ENCODE measurements around the gene ITPR1.

Gene ITPR1

GRCh38 chr3:4850211-4850927 is 357.2 kb downstream of the ITPR1 start:
- peak; percentile 37 for DNase-seq (ENCODE audit: low spot score)
- no peak for TF ChIP-seq CTCF (IDR thresholded peaks at IDR 0.05; ENCODE audit: extremely low read depth, missing control alignments)

GRCh38 chr3:4850928-4851265 is 357.7 kb downstream of the ITPR1 start:
- DNase-seq (ENCODE audit: low spot score) = peak; percentile 40
- no peak for TF ChIP-seq CTCF (IDR thresholded peaks at IDR 0.05; ENCODE audit: extremely low read depth, missing control alignments)

GRCh38 chr3:4852780-4853748 is 359.9 kb downstream of the ITPR1 start:
- TF ChIP-seq CTCF (IDR thresholded peaks at IDR 0.05; ENCODE audit: extremely low read depth, missing control alignments) = no peak
- no peak for DNase-seq (ENCODE audit: low spot score)

GRCh38 chr3:4853749-4854140 is 360.6 kb downstream of the ITPR1 start:
- no peak for TF ChIP-seq CTCF (IDR thresholded peaks at IDR 0.05; ENCODE audit: extremely low read depth, missing control alignments)

GRCh38 chr3:4855676-4856075 is 362.5 kb downstream of the ITPR1 start:
- no peak for DNase-seq (ENCODE audit: low spot score)
- TF ChIP-seq CTCF (IDR thresholded peaks at IDR 0.05; ENCODE audit: extremely low read depth, missing control alignments) = no peak

More at GRCh38 chr3:4853749-4854140, 360.6 kb downstream of the ITPR1 start:
- DNase-seq (ENCODE audit: low spot score) = no peak

- no peak for TF ChIP-seq CTCF (IDR thresholded peaks at IDR 0.05; ENCODE audit: extremely low read depth, missing control alignments)
- DNase-seq (ENCODE audit: low spot score) = no peak
Measured at GRCh38 chr3:4856136-4856535, 363.0 kb downstream of the ITPR1 start.

GRCh38 chr3:4856564-4856963 is 363.4 kb downstream of the ITPR1 start:
- DNase-seq (ENCODE audit: low spot score) = no peak

More at GRCh38 chr3:4856564-4856963, 363.4 kb downstream of the ITPR1 start:
- TF ChIP-seq CTCF (IDR thresholded peaks at IDR 0.05; ENCODE audit: extremely low read depth, missing control alignments) = no peak

Measured in GM20000 (cell line).